Measurements from ENCODE around the gene HOXB7.

Gene HOXB7

DNA sequence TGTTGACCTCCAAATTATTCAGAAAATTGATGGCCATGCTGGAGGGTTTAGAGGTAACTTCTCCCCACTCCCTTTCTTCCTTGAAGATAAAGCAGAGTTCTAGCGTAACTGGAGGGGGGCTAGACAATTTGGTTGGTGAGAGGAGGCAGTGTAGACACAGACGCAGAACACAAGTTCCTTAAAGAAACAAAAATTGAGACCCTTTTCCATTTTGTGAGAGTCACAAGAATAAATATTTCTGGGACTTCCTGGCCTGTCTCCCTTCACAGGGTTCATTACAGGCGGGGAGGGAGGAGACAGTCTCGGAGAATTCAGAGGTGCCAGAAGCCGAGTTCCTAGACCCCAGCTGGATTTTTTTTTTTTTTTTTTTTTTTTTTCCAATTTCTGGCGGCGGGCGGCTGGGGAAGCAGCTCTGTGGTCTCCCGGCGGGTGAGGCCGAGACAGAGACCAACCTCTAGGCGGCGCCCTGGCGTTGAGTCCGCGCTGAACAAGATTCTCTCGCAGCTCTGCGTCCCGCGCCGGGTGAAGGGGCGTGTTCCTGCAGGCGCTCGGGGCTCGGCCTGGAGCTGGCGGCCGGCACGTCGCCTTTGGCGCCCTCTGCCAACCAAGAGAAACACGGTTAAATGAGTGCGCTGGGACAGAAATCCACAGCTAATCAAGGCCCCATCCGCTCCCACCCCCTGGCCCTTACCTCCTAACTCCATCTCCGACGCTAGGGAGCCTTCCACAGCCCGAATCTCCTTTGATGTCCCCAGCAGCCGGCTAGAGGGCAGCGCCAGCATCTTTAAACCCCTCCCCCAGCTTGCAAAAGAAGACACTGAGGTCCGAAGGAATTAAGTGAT, 25.6 kb upstream of the HOXB7 start:
- no peak for DNase-seq (ENCODE audit: low read depth)

DNA sequence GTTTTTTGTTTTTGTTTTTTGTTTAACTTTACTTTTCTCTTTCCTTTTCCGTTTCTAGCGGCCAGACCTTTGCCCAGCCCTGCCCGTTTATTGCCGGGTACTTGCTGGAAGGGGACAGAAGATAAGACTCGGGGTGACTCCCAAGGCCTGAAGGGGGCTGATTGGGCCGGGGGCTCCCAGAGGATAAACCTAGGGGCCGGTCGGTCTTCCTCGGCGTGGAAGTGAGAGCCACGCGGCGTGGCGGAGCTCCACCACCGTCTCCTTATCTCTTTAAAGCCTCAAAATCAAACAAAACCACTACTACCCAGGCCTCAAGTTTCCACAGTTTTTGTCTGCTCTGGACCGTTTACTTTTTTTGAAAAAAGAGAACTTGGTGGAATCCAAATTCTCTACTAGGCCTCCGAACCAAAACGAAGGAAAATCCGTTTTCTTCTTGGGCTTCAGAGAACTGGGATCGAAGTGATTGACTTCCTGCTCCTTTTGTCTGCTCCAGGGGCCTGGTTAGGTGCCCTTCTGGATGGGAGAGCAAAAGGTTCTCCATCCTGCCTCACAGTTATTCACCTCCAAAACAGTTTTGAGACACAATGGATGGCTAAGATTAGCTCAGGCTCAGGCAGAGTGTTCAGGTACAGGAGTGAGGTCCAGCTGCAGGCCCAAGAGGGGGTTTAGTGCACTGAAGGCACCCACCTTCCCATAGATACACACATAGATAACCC, 23.8 kb upstream of the HOXB7 start:
- DNase-seq (ENCODE audit: low read depth): no peak

DNA sequence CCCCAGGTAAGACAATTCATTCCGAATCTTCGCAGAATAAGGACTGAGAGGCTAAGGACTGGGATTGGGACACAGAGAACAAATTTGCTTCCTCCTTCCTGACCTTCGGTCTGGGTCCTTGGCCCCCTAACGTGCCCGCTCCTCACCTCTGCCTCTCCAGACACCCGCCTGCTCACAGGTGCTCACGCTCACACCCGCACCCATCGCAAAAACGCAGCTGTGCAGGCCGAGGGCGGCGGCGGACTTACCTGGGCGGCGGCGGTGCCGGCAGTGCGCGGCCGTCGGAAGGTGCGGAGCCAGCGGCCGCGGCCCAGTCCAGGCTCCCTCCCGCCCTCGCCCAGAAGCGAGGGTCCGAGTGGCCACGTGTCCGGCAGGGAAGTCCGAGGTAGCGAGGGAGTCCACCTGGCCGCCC, 22.5 kb upstream of the HOXB7 start:
- no peak for DNase-seq (ENCODE audit: low read depth)

DNA sequence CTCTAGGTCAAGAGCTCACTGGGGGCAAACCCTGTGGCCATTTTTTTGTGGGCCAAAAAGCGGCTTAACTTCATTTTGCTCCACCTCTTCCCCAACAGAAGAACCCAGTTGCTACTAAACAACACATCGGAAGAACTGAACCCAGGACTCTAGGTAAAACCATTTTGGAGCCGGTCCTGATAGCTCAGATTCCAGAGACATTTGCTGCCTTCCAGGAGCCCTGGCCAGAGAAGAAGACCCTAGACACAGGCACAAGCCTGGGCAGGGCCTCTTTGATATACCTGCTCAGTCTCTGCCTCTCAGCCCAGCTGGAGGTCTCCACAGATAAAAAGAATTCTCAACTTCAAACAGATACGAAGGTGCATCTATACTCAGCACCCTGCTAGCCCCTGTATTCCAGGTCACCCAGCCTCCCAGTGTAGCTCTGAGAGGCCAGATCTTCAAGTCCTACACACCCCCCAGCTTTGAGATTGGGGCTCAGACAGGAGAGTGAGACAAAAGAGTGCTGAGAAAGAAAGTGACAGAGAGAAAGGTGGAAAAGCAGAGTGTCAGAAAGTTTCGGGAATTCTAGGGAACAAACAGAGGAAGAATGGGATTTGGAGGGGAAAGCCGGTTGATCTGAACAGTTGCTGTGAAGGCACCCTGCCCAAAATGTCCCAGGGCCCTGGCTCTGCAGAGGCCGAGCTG, 21.9 kb upstream of the HOXB7 start:
- DNase-seq (ENCODE audit: low read depth): no peak

DNA sequence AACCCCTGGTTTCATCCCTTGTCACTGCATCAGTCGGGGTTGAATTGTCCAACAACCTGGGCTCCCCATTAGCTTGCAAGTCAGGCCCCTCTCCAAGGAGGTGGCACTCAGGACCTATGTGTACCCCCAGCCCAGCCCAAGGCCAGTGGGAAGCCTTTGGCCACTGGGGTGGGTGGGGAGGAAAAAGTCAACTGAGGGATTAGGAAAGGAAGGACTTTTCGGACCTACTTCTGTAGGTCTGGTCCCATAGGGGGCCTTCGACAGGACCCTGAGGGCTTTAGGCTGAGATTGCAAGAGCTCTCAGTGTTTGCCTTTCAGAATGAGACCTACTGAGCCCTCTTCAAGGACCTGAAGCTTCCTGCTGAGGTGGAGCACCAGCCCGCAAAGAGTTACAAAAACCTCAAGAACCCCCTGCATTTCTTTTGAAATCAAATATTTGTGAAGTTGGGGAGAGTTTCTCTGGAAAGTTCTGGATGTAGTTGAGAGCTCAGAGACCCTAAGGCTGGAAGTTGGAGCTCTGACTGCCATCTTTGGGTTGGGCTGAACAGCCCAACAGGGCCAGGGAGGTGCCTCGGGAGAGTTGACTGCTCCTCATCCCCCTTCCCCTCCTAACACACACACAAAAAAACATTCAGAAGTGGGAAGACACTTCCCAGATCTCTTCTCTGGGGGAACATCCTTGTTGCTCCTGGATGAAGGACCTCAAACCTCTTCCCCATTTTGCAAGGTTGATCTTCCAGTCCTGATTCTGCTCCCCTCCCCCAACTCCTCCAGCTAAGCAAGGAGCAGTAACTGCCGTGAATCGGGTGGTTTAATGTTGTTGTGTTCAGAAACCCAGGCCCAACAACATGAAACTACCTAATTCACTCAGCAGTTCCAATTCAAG, 21.1 kb upstream of the HOXB7 start:
- no peak for DNase-seq (ENCODE audit: low read depth)

DNA sequence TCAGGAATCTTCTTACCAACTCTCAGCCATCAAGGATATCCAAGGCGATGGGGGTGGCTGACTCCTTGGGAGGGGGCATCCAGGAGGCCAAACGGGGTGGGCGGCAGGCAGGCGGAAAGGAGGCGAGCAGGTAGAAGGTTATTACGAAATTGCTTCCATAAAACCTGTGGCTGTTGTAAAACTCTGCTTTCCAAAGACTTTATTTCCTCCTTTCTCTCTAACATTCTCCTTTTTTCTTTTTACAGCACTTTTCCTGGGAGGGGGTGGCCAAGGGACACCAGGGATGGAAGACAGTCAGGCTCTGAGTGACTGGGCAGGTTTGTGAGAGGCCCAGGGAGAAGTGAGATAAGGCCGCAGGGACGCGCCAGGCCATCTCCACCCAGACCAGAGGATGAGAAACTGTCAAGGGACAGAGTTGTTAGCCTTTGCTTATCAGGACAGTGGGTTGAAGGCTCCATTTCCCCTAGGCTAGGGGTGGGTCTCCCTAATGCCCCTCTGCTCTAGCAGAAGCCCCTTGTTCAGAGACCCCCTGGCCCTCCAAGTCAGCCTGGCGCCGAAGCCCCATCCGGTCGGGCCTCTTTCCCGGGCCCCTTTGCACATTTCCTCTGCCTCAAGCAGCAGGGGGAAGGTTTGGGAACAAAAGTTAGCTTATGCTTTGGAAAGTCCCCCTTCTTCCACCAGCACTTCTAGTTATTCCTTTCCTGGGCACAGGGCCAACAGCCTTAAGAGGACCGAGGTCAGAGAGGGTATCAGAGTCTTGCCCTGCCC, 20.3 kb upstream of the HOXB7 start:
- no peak for DNase-seq (ENCODE audit: low read depth)

DNA sequence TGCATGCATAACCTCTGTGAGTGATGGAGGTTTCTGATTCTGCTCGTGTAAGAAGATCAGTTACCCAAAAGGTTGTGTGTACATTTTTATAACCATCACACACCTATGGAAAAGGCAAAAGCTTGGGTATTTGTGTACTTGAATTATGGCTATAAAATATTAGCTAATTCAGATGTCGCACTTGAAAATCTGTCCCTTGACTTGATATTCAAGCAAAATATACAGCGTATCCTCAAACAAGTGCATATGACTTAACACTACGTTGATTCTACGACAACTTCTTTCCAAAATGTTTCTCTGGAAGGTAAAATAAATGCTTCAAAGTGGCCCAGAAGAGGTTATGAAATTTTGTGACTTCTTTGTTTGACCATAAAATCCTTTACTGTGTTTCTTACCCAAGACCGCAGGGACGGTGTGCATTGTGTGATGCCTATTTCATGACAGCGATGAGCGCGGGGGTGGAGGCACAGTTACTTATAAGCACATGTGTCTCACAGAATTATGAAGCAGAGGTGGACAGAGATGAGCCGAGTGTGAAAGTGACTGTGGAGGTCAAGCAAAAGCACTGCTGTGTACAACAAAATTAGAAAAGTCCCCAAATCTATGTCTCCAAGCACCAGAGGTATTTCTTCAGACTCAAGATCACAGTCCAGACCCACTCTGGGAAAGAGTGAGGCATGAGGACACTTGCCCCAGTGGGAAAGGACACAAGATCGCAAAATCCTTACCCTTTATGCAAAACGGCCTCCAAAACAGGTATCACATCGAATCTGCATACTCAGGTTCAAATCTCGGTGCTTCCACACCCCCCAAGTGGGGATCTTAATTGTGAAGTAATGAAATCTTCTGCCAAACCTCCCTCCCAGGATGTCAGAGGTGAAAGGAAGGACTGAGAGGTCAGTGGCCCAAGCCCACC, 19.4 kb upstream of the HOXB7 start:
- DNase-seq (ENCODE audit: low read depth): no peak

DNA sequence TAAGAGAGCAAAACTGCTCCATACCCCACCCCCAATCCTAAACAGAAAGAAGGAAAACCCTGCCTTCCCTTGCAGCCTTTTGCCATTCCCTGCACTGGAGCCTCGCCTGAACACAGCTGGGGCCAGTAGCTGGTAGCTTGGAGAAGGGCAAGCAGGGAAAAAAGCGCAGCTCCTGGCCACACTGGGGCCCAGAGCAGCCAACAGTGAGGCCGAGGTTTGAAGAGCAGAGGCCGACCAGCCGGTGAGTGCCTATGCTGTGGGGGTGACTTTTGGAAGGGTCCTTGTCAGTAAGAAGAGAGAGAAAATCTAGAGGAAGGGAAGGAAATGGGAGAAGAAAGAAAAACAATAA, 18.6 kb upstream of the HOXB7 start:
- DNase-seq (ENCODE audit: low read depth): no peak

DNA sequence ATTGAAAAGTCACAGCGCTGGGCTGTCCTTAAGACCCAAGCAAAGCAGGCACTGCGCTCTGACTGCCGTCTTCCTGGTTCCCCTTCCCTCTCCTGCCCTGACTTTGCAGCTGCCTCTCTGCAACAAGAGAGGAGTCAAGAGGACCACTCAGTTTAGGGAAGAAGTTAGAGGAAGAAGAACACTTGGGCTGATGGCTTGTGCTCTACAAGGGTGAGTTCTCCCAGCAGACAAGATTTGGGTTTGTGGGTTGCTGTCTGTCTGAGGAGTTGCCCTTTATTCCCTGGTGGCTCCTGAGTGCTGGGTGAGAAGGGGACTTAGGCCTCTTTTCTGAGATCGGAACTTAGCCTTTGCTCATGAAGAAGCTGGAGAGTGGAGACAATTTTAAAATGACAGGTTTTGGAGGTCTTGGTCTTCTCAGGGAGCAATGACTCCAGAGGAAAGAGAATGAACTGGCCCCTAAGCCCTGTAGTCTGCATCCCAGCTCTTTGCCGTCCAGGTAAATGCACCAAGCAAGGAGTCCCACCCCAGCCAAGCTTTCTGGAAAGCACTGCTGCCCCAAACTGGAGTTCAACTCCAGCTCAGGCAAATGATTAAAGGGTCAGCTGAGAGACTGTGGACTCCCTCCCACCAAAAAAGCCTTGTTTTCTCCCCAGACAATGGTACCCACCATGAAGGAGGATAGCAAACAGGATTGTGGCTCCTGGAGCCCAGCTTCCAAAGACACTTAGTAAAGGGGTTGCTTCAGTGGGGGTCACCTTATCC, 18.0 kb upstream of the HOXB7 start:
- DNase-seq (ENCODE audit: low read depth): no peak

DNA sequence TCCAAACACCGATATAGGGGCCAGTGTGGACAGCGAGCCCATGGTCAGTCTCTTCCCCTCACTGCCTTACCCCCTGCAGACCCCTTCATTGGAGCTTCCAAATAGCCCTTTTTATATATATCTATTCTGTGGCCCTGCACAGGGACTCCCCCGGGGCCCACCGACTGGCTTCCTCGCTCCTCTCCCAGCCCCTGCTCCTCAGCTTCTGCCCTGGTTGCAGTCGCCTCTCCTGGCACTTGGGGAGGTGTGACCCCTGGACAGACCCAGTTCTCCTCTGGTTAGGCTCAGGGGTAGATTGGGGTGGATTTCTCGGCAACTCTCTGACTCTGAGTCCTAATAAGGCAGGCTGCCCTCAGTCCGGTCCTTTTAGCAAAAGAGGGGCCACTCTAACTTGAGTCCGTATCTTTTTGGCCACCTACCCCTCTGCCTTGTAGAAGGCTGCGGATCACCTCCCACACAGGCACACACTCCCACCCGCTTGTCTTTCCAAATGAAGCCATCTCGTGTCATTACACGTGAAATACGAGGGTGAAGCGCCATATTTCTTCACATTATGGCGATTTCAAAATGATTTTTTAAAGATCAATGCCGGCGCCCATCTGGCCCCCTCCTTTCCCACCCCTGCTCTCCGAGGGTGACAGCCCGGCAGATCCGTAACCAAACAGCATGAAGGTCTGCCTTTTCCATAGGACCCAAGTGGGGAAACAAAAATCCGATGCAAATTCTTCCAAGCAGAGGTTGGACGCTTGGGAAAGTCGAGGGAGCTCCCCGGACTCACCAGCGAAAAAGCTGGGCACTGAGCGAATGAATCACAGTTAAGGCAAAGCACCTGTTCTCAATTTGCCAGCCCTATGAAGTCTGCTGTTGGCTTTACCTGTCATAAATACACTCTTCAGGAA, 17.1 kb upstream of the HOXB7 start:
- no peak for DNase-seq (ENCODE audit: low read depth)

DNA sequence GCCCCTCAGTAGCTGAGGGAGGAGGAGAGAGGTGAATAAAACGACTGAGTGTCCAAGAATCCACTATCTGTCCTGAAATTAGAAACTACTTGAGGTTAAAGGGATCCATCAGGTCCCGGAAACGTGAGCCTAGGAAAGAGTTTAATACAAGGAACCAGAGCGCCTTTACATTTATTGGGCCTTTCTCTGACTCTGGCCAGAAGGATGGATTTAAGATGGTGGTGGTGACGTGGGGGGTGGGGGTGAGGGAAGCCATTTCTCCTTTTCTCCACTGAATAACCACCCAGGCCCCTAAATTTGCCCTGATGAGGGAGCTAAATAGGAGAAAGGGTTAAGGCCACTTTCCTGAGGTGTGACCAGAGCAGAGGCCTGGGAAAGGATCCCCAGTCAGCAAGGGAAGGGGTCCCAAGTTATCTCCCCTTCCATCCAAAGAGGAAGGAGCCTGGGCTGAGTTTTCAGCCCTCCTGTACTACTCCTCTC, 16.3 kb upstream of the HOXB7 start:
- no peak for DNase-seq (ENCODE audit: low read depth)

DNA sequence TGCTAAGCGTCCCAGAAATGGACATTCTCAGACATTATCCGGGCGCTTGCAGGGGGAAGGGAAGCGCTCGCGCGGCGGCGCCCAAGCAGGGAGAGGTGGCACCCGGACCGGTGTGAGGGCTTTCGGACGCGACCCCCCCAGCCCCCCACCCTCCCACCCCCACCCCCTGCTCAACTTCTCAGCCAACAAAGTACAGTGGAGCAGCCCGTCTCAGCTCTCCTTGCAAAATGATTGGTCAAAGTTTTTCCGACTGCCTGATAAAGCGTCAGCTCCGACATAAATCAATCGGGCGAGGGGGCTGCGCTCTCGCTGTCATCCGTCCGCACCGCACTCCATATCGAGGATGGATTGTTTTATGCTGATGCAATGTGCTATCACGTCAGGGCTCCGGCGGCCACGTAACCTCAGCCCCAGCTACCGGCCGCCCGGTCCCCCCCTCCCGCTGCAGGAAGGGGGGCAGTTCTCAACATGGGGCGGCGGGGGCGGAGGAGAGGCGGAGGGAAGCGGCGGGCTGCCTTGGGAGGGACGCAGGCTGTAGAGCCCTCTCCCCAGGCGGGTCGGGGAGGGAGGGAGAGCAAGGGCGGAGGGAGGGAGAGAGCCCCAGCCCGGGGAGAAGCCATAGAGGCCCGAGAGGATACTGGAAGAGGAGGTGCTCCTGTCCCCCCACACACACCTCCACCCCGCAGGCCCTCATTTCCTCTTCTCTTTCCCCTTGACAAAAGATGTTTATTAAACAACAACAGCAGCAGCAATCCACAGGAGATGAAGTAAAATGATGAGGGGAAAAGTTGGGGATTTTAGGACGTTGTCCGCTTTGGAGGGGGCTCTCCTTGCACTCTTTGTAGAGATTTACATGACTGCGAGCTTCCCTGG, 15.7 kb upstream of the HOXB7 start, which contains the start of gene HOXB9:
Gene HOXB9 (minus strand): TSS at position 114 of the 873 bp plus-strand sequence. CDS start 89 bp downstream, at position 25.
- no peak for DNase-seq (ENCODE audit: low read depth)

DNA sequence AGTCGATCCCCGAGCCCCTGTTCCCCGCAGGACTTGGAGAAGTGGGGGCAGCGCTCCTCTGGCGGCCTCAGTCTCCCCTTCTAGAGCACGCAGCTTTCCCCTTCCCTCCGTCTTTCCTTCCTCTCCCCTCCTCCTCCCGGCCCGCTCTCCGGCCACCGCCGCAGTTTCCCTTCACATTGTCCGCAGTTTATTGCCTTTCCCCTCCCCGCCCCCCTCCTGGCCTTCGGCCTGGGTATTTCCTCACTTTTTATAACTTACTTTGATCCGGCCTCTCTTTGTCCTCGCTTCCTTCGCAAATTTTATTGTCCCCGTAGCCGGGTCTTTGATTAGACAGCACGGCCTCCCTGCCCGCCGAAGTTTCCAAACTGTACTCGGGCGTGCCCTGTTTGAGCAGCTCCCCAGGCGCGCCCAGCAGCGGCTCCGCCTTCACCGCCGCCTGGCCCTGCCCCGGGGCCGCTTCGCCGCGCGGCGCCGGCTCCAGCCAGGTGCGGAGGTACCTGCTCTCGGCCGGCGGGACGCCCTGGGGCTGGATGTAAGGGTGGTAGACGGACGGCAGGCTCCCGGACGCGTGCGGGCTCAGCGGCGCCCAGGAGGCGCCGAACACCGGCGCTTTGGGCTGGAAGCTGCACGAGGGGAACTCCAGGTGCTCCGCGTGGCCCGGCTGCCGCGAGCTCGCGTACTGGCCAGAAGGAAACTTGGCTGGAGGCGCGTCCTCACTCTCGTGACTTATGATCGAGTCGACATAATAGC, 14.9 kb upstream of the HOXB7 start:
- DNase-seq (ENCODE audit: low read depth): no peak

DNA sequence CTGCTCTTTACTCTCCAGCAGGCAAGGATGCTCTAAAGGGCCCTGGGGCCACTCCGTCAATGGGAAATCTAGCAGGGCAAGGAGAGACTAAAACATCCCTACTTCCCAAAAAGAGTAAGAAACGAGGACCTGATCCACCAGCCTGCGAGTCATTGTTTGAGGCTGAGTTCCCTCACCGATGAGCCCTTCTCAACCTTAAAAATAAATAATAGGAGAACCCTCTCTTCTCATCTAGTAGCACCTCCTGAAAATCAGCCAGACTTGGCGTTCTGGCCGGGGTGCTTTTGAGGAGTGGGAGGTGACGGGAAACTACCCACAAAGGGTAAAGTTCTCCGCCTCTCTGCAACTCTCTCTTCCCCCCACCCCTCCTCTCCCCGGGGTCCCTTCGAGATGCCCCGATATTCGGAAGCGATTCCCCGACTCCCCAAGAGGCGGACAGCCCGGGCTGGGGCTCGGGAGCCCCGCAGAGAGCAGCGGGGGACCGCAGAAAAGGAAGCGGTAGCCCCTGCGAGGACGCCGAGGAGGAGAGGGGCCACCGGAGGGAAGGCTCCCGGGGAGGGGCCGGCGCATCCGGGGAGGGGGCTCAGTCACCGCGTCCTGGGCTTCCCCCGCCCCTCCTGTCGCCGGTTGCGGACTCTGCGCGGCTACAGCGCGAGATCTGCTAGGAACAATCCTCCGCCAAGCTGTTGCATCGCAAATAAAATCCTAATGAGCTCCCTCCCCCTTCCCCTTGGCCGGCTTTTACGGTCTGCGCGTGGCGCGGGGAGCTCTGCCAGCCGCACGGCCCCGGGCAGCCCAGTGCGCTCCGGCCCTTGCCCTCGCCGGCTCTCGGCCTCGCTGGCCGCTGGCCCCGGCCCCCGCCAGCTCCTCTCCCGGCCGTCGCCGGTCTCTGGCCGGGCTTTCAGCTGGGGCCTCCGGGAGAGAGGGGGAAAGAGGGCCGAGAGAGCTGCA, 14.0 kb upstream of the HOXB7 start:
- DNase-seq (ENCODE audit: low read depth): no peak

DNA sequence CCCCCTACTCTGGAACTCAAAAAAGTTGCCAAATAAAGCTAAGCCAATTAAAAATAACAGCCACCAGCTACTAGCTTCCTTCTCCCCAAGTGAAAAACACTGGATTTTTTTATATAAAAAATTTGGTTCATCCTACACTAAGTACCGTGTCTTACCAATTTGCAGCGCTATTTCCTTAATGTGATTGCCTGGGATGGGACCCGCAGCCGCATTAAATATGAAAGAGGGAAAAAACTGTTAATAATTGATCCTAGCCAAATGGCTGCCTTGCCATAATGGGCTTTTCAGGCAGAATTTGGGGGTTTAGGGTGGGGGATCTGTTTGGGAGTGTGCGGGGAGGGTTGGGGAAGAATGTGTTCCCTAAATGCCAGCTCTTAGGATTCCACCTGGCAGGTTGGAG, 13.3 kb upstream of the HOXB7 start:
- DNase-seq (ENCODE audit: low read depth): no peak

All from T-helper 22 cell (primary cell).